Activated T-cell treated with anti-CD3 and anti-CD28 coated beads for 1 hour (primary cell): ENCODE data around the gene GP1BB.

Experiments
- DNase-seq: peaks from one replicate; pipeline ENCODE4 v3.0.0-alpha.2; 2020; ENCODE audit warnings: low read depth

GP1BB gene

DNA sequence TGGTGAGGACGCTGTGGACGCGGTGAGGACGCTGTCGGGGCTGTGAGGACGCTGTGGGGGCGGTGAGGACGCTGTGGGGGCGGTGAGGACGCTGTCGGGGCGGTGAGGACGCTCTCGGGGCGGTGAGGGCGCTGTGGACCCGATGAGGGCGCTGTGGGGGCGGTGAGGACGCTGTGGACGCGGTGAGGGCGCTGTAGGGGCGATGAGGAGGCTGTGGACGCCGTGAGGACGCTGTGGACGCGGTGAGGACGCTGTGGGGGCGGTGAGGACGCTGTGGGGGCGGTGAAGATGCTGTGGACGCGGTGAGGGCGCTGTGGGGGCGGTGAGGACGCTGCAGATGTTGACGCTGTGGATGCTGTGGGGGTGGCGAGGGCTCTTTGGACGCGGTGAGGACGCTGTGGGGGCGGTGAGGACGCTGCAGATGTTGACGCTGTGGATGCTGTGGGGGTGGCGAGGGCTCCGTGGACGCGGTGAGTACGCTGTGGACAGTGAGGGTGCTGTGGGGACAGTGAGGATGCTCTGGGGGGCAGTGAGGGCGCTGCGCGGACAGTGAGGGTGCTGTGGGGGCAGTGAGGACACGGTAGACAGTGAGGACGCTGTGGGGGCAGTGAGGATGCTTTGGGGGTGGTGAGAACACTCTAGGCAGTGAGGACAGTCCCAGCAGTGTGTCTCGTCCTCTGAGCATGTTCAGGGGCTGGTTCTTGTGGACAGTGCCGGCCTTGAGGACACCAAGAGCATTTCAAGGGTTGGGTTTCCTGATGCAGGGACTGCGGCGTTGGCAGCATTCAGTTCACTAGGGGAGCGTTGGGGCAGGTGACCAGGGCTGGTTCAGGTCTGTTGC lies 4.2 kb downstream of the GP1BB start:
- DNase-seq: no peak

DNA sequence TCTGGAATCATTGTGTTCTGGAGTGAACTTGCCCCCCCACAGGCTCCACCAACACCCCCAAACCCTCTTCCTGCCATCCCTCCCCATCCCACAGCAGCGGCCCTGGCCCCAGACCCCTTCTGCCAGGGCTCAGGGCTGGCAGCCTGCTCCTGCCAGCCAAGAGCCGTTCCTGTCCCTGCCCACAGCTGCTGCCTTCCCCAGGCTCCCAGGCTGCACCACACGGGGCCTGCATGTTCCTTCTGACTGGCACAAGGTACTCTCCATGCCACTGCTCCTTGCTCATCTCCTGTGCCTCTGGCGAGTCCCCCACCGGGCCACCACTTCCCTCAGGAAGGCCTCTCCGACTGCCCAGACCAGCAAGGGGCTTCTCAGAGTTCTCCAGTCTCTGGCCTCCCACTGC lies 4.9 kb downstream of the GP1BB start:
- DNase-seq: no peak

- DNase-seq: no peak
Measured at GRCh38 chr22:19728836-19729235, 5.5 kb downstream of the GP1BB start.

GRCh38 chr22:19729507-19729906 lies 6.2 kb downstream of the GP1BB start:
- DNase-seq: no peak

DNA sequence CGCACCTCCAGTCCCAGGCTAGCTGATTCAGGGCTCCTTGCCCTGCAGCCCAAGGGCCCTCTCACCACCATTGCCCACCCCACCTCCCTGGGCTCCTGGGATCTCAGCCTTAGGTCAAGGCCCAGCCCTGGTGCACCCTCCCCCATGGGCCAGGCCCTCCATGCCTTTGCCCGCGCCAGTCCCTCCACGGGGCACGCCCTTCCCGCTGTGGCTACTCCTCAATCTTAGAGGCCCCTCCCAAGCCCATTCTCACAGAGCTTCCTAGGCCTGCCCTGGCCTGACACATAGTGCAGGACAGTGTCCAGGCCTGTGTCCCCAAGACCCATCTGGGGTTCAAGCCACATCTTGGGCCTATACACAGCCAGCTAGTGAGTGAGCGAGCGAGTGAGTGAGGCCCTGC lies 6.9 kb downstream of the GP1BB start:
- DNase-seq: no peak

- peak; percentile 90 for DNase-seq
Measured at GRCh38 chr22:19730655-19731360, 7.5 kb downstream of the GP1BB start.

DNA sequence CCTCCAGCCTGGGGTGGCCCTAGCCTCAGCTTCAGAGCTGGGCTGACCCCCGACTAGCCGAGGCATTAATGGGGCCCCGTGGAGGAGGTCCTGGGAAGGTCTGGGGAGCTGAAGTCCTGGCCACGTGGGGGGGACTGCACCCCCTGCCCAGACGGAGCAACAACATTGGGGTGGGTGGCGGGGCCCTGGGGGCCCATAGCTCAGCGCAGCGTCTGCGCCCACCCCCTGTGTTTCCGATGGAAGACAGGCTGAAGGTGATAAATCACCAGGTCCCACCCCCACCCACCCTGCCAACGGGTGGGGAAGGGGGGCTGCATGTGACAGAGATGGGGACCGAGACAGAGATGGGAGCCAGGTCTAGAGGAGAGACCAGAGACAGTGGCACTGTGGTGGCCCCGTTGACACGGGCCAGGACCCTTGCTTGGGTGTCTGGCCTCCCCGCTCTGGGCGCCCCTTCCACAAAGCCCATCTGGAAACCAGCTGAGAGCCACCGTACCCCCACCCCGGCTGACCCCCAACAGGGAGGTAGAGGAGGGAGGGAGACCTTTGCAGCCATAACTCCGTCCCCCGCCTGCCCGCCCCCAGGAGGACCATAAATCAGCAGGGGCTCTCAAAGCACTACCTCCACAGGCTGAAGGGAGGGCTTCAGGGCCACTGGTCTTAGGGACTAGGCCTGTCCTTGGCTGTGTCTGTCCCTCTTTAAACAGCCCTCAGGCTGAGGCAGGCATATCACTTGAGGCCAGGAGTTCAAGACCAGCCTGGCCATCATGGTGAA lies 8.2 kb downstream of the GP1BB start:
- no peak for DNase-seq

DNA sequence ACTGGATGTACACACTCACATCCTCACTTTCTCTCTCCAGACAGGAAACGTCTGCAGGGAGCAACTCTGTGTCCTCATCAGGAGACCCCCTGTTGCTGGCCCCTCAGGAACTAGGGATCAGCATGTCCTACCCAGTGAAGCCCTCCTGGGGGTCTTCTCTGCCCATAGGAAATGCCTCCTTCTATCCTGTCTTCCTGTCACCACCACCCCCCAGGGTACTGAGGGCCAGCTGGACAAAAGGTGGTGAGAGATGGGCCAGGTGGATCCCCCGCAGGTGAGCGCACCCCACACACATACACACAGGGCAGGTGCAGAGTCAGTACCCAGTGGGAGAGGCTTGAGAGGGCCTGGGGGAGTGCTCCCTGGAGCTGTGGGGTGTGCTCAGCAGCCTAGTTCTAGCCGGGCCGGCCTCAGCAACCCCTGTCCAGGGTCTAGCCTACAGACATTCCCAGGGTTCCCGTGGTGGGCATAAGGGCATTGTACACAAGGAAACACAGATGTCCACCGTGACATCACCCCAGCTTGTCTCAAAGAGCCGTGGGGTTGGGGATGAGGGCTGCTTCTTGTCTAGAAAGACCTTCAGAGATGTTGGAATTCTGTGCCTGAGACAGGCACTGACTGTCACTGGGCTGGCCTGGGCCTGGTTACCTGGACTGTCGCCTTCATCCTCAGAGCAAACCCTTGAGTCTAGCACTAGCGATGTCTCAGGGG lies 9.2 kb downstream of the GP1BB start:
- no peak for DNase-seq

- DNase-seq: no peak
Measured at GRCh38 chr22:19733755-19734154, 10.4 kb downstream of the GP1BB start.

- no peak for DNase-seq
Measured at GRCh38 chr22:19734163-19734562, 10.8 kb downstream of the GP1BB start.

GRCh38 chr22:19734837-19735382 lies 11.6 kb downstream of the GP1BB start:
- no peak for DNase-seq

DNA sequence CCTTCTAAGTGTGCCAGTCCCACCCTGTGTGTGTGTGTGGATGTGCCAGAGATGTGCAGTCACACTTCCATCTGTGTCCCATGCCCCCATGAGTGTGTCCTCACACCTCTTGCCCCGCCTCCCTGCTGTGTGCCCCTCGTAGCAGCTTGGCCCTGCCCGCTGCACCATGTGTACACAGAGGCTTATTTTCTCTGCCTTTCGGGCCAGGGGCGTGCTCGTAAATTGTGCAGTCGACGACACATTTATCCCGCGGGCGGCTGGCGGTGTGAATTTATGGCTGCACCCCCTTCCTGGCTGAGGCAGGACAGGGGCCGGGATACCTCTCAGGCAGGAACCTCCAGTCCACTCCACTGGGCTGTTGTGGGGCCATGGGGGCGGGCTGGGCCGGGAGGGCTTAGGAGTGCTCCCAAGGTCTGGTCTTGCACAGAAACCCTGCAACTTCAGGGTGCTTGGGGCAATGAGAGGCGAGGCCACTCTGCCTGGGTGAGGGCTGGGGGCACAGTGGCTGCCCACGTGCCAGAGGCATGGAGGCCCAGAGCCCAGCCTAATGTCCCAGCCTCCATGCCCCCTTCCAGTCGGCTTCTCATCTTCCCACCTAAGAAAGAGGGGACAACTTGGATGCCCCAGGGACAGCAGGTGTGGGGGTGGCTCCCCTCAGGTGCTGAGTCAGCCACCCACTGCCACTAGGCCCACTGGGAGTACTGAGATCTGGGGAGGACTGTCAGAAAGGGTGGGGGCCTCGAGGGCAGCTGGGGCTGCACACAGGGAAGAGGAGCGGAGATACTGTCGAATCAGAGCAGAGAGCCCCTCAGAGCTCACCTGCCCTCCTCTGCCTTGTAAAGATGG lies 12.5 kb downstream of the GP1BB start:
- no peak for DNase-seq

- DNase-seq: no peak
Measured at GRCh38 chr22:19737846-19738663, 14.7 kb downstream of the GP1BB start.

DNA sequence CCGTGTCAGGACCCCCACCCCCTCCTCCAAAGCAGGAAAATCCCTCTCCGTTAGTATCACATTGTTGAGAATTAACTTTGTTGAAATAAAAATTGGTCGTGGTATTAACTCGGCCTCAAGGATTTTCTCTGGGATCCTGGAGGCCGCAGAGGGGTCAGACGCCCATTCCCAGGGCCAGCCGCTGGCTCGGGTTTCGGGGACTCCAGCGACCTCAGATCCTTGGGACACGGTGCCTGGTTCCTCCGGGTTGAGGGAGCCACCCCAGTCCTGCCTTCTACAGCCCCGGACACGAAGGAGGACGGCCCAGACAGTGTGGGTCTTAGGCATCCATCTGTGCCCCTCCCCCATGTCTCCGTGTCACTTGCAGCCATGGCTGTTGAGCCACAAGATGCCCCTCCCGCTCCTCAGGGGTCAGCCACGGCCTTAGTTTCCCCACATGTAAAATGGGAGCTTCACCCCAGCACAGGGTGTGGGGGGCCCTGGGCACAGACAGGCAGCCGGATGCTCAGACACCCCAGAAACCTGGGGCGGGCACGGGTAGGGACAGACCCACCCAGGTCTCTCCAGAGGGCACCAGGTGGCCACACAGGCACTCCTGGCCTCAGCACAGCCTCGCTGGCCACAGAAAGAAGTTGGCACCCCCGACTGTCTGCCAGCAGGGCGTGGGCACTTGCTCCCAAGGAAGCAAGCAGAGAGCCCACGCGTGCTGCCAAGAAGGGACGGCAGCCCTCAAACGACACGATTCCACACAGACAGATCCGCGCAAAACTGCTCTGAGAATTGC lies 15.5 kb downstream of the GP1BB start:
- no peak for DNase-seq

- no peak for DNase-seq
Measured at GRCh38 chr22:19739448-19739895, 16.1 kb downstream of the GP1BB start.

- DNase-seq: no peak
Measured at GRCh38 chr22:19739911-19740449, 16.6 kb downstream of the GP1BB start.

DNA sequence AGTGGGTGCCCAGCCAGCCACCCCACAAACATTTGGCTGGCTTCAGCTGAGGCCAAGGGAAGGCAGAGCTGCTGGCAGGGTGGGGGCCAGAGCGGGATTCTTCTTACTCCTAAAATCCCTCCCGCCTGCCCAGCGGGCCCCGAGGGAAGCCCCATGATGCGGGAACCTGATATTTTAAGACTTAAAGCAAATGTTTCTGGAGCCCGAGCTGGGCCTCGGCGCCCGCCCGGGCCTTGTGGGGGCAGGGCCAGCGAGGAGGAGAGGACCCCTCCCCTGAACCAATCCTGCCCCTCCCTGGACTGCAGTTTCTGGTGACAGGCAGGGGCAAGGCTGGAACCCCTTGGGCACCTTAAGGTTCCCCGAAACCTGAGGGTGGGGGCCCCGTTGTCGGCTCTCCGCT lies 17.2 kb downstream of the GP1BB start:
- DNase-seq: no peak

DNA sequence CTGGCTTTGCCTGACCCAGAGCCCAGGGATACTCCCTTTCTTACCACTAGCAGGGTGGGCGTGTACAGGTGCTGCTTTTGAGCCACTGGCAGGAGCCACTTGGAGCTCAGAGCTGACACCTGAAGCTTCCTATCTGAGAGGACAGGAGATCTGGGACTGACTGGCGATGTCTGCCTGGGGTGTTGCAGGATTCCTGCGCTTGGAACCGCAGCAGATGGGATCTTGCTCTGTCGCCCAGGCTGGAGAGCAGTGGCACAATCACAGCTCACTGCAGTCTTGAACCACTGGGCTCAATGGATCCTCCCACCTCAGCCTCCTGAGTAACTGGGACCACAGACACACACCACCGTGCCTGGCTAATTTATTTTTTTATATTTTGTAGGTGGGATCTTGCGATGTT lies 17.7 kb downstream of the GP1BB start:
- DNase-seq: no peak
